H9 (cell line): ENCODE data around the gene ARL14EP. TPM values are rescaled to one million over a fixed set of nuclear protein-coding genes. Genes with fewer than 3 reads are reported as not detected.

Source experiments
- DNase-seq: peaks from one replicate; pipeline ENCODE4 v3.0.0-alpha.2; 2017
- H2AFZ ChIP-seq: one replicate; pipeline ENCODE4 v1.6.1; 2013; ENCODE audit warnings: mild to moderate bottlenecking, low read length, control low read depth, moderate library complexity
- H2AK5ac ChIP-seq: 2 replicates; pipeline ENCODE4 v1.6.1; 2013; ENCODE audit warnings: low read length, control low read depth, mixed read lengths; ENCODE audit not compliant: insufficient read length
- H2BK120ac ChIP-seq: one replicate; pipeline ENCODE4 v1.6.1; 2013; ENCODE audit warnings: low read depth, mild to moderate bottlenecking, low read length, control low read depth, inconsistent platforms; ENCODE audit not compliant: poor library complexity, severe bottlenecking
- H2BK12ac ChIP-seq: 2 replicates; pipeline ENCODE4 v1.6.1; 2013; ENCODE audit warnings: low read length, control low read depth, mixed read lengths, low read depth; ENCODE audit not compliant: insufficient read length
- H2BK15ac ChIP-seq: 2 replicates; pipeline ENCODE4 v1.6.1; 2013; ENCODE audit warnings: low read depth, low read length, control low read depth
- H2BK20ac ChIP-seq: one replicate; pipeline ENCODE4 v1.6.1; 2013; ENCODE audit warnings: low read depth, mild to moderate bottlenecking, low read length, control low read depth, inconsistent platforms; ENCODE audit not compliant: poor library complexity, severe bottlenecking
- H2BK5ac ChIP-seq: 2 replicates; pipeline ENCODE4 v1.6.1; 2013; ENCODE audit warnings: low read length, control low read depth, mixed read lengths; ENCODE audit not compliant: insufficient read length
- H3K14ac ChIP-seq: 2 replicates; pipeline ENCODE4 v1.6.1; 2013; ENCODE audit warnings: low read length, control low read depth; ENCODE audit not compliant: insufficient read depth
- H3K18ac ChIP-seq: 2 replicates; pipeline ENCODE4 v1.6.1; 2013; ENCODE audit warnings: low read depth, mild to moderate bottlenecking, mixed read lengths, low read length, control low read depth; ENCODE audit not compliant: insufficient read length
- H3K23ac ChIP-seq: 2 replicates; pipeline ENCODE4 v1.6.1; 2013; ENCODE audit warnings: low read length, control low read depth, mixed read lengths, low read depth; ENCODE audit not compliant: insufficient read length
- H3K23me2 ChIP-seq: 2 replicates; pipeline ENCODE4 v1.6.1; 2013; ENCODE audit warnings: low read depth, mild to moderate bottlenecking, mixed read lengths, low read length, control low read depth; ENCODE audit not compliant: insufficient read length, poor library complexity, severe bottlenecking
- H3K27ac ChIP-seq: 2 replicates; pipeline ENCODE4 v1.5.1; 2013; ENCODE audit warnings: low read length, control low read depth, mixed read lengths, low read depth; ENCODE audit not compliant: insufficient read length
- H3K27me3 ChIP-seq: 2 replicates; pipeline ENCODE4 v1.6.1; 2013; ENCODE audit warnings: low read length, control low read depth, inconsistent platforms; ENCODE audit not compliant: insufficient read depth
- H3K4ac ChIP-seq: 2 replicates; pipeline ENCODE4 v1.6.1; 2013; ENCODE audit warnings: low read depth, mild to moderate bottlenecking, control low read depth, inconsistent platforms, low read length, moderate library complexity
- H3K4me1 ChIP-seq: 2 replicates; pipeline ENCODE4 v1.6.1; 2013; ENCODE audit warnings: low read length, control low read depth, inconsistent platforms; ENCODE audit not compliant: insufficient read depth
- H3K4me2 ChIP-seq: 2 replicates; pipeline ENCODE4 v1.6.1; 2013; ENCODE audit warnings: low read length, control low read depth, mixed read lengths; ENCODE audit not compliant: insufficient read length, insufficient read depth
- H3K56ac ChIP-seq: 2 replicates; pipeline ENCODE4 v1.6.1; 2013; ENCODE audit warnings: low read depth, mild to moderate bottlenecking, mixed read lengths, low read length, control low read depth; ENCODE audit not compliant: insufficient read length
- H3K79me1 ChIP-seq: 2 replicates; pipeline ENCODE4 v1.6.1; 2013; ENCODE audit warnings: low read depth, mild to moderate bottlenecking, moderate library complexity, low read length, control low read depth, inconsistent platforms; ENCODE audit not compliant: insufficient read depth, poor library complexity, severe bottlenecking
- H3K79me2 ChIP-seq: 2 replicates; pipeline ENCODE4 v1.6.1; 2013; ENCODE audit warnings: low read length, control low read depth, inconsistent platforms; ENCODE audit not compliant: insufficient read depth
- H3K9ac ChIP-seq: 2 replicates; pipeline ENCODE4 v1.6.1; 2013; ENCODE audit warnings: low read length, control low read depth, mixed read lengths; ENCODE audit not compliant: insufficient read length; ENCODE audit errors: extremely low read depth
- H3K9me3 ChIP-seq: one replicate; pipeline ENCODE4 v1.6.1; 2013; ENCODE audit warnings: low read depth, low read length, inconsistent platforms; ENCODE audit not compliant: control insufficient read depth
- H3T11ph ChIP-seq: one replicate; pipeline ENCODE4 v1.6.1; 2013; ENCODE audit warnings: mild to moderate bottlenecking, low read length, control low read depth, inconsistent platforms
- H4K20me1 ChIP-seq: one replicate; pipeline ENCODE4 v1.6.1; 2013; ENCODE audit not compliant: control insufficient read depth, insufficient read length, insufficient read depth
- H4K5ac ChIP-seq: 2 replicates; pipeline ENCODE4 v1.6.1; 2013; ENCODE audit warnings: low read depth, mild to moderate bottlenecking, mixed read lengths, low read length, control low read depth; ENCODE audit not compliant: insufficient read length
- H4K8ac ChIP-seq: replicated peaks from 2 replicates; pipeline ENCODE4 v1.6.1; 2013; ENCODE audit warnings: low read length, control low read depth, mixed read lengths, low read depth; ENCODE audit not compliant: insufficient read length
- H4K91ac ChIP-seq: 2 replicates; pipeline ENCODE4 v1.6.1; 2013; ENCODE audit warnings: low read depth, mild to moderate bottlenecking, moderate library complexity, mixed read lengths, low read length, control low read depth; ENCODE audit not compliant: insufficient read length
- H3K27ac Mint-ChIP-seq, 3 experiments: 2 replicates in 2 of 3; 3 replicates in 1 of 3; pipeline ENCODE4 v1.8.0; 2020 to 2021; ENCODE audit warnings: mixed read lengths in 3 of 3, mild to moderate bottlenecking in 1 of 3, moderate library complexity in 1 of 3
- H3K27me3 Mint-ChIP-seq: 2 replicates; pipeline ENCODE4 v1.8.0; 2021; ENCODE audit warnings: low read depth, mild to moderate bottlenecking, moderate library complexity, mixed read lengths
- H3K36me3 Mint-ChIP-seq, 3 experiments: 2 replicates in 2 of 3; 3 replicates in 1 of 3; pipeline ENCODE4 v1.8.0; 2020 to 2021; ENCODE audit warnings: low read depth in 3 of 3, mixed read lengths in 3 of 3; ENCODE audit not compliant: insufficient read depth in 1 of 3
- H3K4me1 Mint-ChIP-seq, 2 experiments: 2 replicates each; pipeline ENCODE4 v1.8.0; 2020; ENCODE audit warnings: mixed read lengths in 2 of 2
- H3K4me3 Mint-ChIP-seq, 2 experiments: 2 replicates in 1 of 2; 3 replicates in 1 of 2; pipeline ENCODE4 v1.8.0; 2020 to 2021; ENCODE audit warnings: mild to moderate bottlenecking in 2 of 2, mixed read lengths in 2 of 2, moderate library complexity in 1 of 2
- H3K9me3 Mint-ChIP-seq, 2 experiments: 2 replicates in 1 of 2; 3 replicates in 1 of 2; pipeline ENCODE4 v1.8.0; 2020; ENCODE audit warnings: mild to moderate bottlenecking in 2 of 2, mixed read lengths in 2 of 2, moderate library complexity in 1 of 2
- WGBS: extraction: QIAGEN DNeasy Blood & Tissue Kit; methylation state at CpG from one replicate; pipeline ENCODE4 v1.1.7; 2013; ENCODE audit warnings: missing lambda C conversion rate, low lambda C conversion rate, mixed read lengths; ENCODE audit not compliant: insufficient read length; ENCODE audit errors: extremely low coverage; 5-methylcytosine and 5-hydroxymethylcytosine counted together
- total RNA-seq: library from RNA; stranded (reverse); gene quantifications from 2 replicates; pipeline ENCODE4 v1.2.1, GENCODE V29; 2021
- TF ChIP-seq, protein P1 (sequence below): fragments of 200-600 bp; sonication (generic); conservative IDR thresholded peaks from 3 replicates; pipeline ENCODE4 v1.8.0; 2021; ENCODE audit warnings: antibody characterized with exemption, mild to moderate bottlenecking

Gene ARL14EP
- total RNA-seq, 1 experiment from 2014 or later = 20.9 TPM

DNA sequence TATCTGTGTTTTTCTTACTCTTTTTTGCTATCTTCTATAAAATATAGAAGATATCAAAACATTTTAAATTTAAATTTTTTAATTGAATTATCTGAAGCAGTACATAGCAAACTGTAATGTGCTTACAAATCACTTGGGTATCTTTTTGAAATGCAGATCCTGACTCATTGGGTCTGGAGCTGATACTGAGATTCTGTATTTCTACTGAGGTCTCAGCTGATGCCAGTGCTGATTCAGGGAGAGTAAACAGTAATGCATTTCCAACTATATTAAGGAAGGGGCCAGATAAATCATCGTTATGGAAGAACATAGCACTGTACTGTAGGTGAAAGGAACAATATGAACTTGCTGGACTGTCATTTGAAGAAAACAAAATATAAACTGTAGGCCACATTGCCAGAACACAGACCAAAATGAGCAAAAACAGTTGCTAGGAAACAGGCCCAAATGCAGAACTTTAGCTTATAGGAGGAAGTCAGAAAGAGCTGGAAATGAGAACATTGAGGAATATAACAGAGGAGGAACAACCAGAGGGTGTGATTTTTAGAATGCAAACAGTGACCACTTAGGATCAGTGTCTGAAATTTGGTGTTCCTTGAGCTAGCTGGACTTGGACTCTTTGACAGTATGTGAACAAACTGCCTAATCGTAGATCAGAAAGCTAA, 3.3 kb downstream of the ARL14EP start:
- Histone ChIP-seq H3K4ac (no peak overlapping the region), H4K8ac (no peak overlapping the region), H2BK15ac (no peak overlapping the region), H3K23ac (no peak overlapping the region), H3K4me2 (no peak overlapping the region), H2BK5ac (no peak overlapping the region), H3K18ac (no peak overlapping the region), H3K23me2 (peaks cover 4% of the 10 kb centered on the region), H3K79me2 (peaks cover 13% of the 10 kb centered on the region; the same call in 1 of the 2 replicates), H2BK12ac (no peak overlapping the region), H4K91ac (no peak overlapping the region), H3K56ac (no peak overlapping the region), H4K5ac (no peak overlapping the region), H4K20me1 (no peaks in the 10 kb centered on the region), H2BK120ac (no peak overlapping the region), H3K9ac (no peak overlapping the region), H3K14ac (no peak overlapping the region), H3K27ac (no peak overlapping the region), H3K9me3 (no peaks in the 10 kb centered on the region), H3K27me3 (no peaks in the 10 kb centered on the region), H2BK20ac (no peak overlapping the region), H2AFZ (no peak overlapping the region), H3K79me1 (no peaks in the 10 kb centered on the region), H3K4me1 (no peaks in the 10 kb centered on the region; the same call in 1 of the 2 replicates), H3T11ph (no peak overlapping the region), H2AK5ac (no peak overlapping the region)
- Mint-ChIP-seq H3K27me3 (peaks cover 4% of the 10 kb centered on the region), H3K9me3 (no peaks in the 10 kb centered on the region), H3K4me3 (no peak overlapping the region), H3K27ac (no peak overlapping the region; a peak in 1 of 7 replicates), H3K36me3 (peaks cover 1 to 9% (median 5%) of the 10 kb centered on the region in 3 experiments; a peak in 5 of 7 replicates), H3K4me1 (peaks cover 15 to 18% of the 10 kb centered on the region in 2 experiments)
- no peak for DNase-seq
- WGBS = no CpG with 5 or more reads among the region's 2 CpGs
- TF ChIP-seq, protein P1, sequence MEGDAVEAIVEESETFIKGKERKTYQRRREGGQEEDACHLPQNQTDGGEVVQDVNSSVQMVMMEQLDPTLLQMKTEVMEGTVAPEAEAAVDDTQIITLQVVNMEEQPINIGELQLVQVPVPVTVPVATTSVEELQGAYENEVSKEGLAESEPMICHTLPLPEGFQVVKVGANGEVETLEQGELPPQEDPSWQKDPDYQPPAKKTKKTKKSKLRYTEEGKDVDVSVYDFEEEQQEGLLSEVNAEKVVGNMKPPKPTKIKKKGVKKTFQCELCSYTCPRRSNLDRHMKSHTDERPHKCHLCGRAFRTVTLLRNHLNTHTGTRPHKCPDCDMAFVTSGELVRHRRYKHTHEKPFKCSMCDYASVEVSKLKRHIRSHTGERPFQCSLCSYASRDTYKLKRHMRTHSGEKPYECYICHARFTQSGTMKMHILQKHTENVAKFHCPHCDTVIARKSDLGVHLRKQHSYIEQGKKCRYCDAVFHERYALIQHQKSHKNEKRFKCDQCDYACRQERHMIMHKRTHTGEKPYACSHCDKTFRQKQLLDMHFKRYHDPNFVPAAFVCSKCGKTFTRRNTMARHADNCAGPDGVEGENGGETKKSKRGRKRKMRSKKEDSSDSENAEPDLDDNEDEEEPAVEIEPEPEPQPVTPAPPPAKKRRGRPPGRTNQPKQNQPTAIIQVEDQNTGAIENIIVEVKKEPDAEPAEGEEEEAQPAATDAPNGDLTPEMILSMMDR = no peak
